ENCODE measurements around the gene SCP2. TPM values are rescaled to one million over a fixed set of nuclear protein-coding genes. Genes with fewer than 3 reads are reported as not detected.

The SCP2 gene
- total RNA-seq, 1 experiment from 2014 or later, result 97.5 TPM

- intact Hi-C loops (cut with micrococcal nuclease), result no loop called here
- ATAC-seq (no peak), DNase-seq (no peak)
- no peak overlapping the region for H3K4me2 ChIP-seq (ENCODE audit: low read length)
- no peak overlapping the region for H2AFZ ChIP-seq (ENCODE audit: low read length)
- CTCF ChIA-PET, result no interaction called here
- no peaks in the 10 kb centered on the region for H4K20me1 ChIP-seq (ENCODE audit: low read length)
- no peaks in the 10 kb centered on the region for H3K9me3 ChIP-seq (ENCODE audit: low read length)
- no TSS peak for BruUV-seq (replicated peaks)
- H3K36me3 ChIP-seq (ENCODE audit: low read depth, low read length), result no peaks in the 10 kb centered on the region
- H3K27ac ChIP-seq (ENCODE audit: low read length), result no peak overlapping the region
- H3K4me1 ChIP-seq (ENCODE audit: insufficient read depth, low read length), result peaks cover 17% of the 10 kb centered on the region
- H3K79me2 ChIP-seq (ENCODE audit: low read length), result no peaks in the 10 kb centered on the region
- H3K27me3 ChIP-seq (ENCODE audit: low read length), result no peaks in the 10 kb centered on the region
- H3K9ac ChIP-seq (ENCODE audit: low read length), result no peak overlapping the region
- no peaks in the 10 kb centered on the region for H3F3A ChIP-seq (ENCODE audit: low read length, unreplicated experiment)
- no peak overlapping the region for H3K4me3 ChIP-seq (ENCODE audit: low read length)
- TF ChIP-seq CTCF (conservative IDR thresholded peaks at IDR 0.05; ENCODE audit: low read depth, low read length) (no peak), EZH2phosphoT487 (IDR thresholded peaks at IDR 0.05; ENCODE audit: borderline replicate concordance, low read length) (no peak), EZH2 (IDR thresholded peaks at IDR 0.05; ENCODE audit: low read length, unreplicated experiment) (no peak)
- POLR2A ChIA-PET (ENCODE audit: unreplicated experiment), result no interaction called here
- no peaks in the 10 kb centered on the region for H3K9me2 ChIP-seq (replicated peaks; ENCODE audit: low read length)
Measured at GRCh38 chr1:53080769-53081168, 153.7 kb downstream of the SCP2 start.

DNA sequence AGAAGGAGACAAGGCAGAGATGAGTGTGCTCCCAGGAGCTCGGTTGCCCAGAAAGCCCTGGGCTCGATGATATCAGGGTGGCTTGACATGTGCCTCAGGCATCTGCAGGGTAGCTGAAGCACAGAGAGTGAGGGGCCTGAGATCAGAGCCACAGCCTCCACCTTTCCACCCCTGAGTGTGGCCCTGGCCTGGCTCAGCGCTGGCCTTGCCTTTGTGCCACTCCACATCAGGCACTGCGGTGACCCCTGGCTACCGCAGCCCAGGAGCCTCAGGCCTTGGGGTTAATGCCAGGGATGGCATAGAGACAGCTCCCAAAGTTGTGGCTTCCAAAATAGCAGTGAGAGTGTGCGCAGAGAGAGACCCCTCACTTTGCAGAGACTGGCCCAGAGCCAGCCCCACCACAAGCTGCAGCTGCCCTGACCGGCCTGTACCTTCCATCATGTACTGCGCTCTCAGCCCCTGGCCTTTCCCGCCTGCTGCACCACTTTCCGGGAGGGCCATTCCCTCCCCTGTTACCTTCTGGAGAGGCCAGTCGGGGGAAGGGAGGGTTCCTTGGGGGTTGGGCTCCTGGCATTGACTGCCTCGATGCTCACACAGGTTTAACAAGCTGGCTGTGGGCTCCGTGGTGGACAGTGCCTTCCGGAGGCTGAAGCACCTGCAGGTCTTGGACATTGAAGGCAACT is 154.4 kb downstream of the SCP2 start:
- BruUV-seq (replicated peaks), result no TSS peak
- Histone ChIP-seq H4K20me1 (ENCODE audit: low read length) (no peaks in the 10 kb centered on the region), H3K9ac (ENCODE audit: low read length) (no peak overlapping the region), H3K27ac (ENCODE audit: low read length) (no peak overlapping the region), H3K79me2 (ENCODE audit: low read length) (no peaks in the 10 kb centered on the region), H3K27me3 (ENCODE audit: low read length) (no peaks in the 10 kb centered on the region), H3F3A (ENCODE audit: low read length, unreplicated experiment) (no peaks in the 10 kb centered on the region), H3K4me3 (ENCODE audit: low read length) (no peak overlapping the region), H3K9me2 (replicated peaks; ENCODE audit: low read length) (no peaks in the 10 kb centered on the region), H3K4me1 (ENCODE audit: insufficient read depth, low read length) (peaks cover 17% of the 10 kb centered on the region), H3K4me2 (ENCODE audit: low read length) (no peak overlapping the region), H3K9me3 (ENCODE audit: low read length) (no peaks in the 10 kb centered on the region), H2AFZ (ENCODE audit: low read length) (no peak overlapping the region), H3K36me3 (ENCODE audit: low read depth, low read length) (no peaks in the 10 kb centered on the region)
- DNase-seq (no peak), ATAC-seq (no peak)
- ChIA-PET CTCF (no interaction called here), POLR2A (ENCODE audit: unreplicated experiment) (no interaction called here)
- intact Hi-C loops (cut with micrococcal nuclease), result no loop called here
- no peak for TF ChIP-seq EZH2 (IDR thresholded peaks at IDR 0.05; ENCODE audit: low read length, unreplicated experiment)
- TF ChIP-seq EZH2phosphoT487 (IDR thresholded peaks at IDR 0.05; ENCODE audit: borderline replicate concordance, low read length), result no peak
- no peak for TF ChIP-seq CTCF (conservative IDR thresholded peaks at IDR 0.05; ENCODE audit: low read depth, low read length)

DNA sequence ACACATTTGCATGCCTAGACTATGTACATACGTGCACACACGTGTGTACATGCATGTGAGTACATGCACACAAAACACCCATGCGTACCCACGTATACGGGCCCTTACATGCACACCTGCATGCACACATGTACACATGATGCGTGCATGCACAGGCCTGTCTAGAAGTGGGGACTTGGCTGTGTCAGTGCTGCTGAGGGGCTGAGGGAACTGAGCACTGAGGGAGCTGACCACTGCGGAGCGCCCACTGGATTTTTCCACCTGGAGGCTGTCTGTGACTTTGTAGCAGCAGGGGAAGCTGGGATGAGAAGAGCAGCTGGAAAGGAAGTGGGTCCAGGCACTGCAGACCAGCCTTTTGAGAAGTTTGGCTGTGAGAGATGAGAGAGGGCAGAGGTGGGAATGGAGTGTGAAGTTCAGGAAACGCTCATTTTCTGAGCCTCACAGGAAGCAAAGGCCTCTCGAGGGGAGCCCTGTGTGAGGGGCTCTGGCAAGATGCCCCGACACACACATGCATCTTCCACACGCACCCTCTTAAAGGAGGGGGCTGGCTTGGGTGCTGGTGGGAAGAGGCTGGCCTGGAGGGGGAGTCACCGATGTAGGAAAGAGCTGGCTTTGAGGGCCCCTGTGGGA is 155.9 kb downstream of the SCP2 start:
- no peak overlapping the region for H3K27ac ChIP-seq (ENCODE audit: low read length)
- H3K9ac ChIP-seq (ENCODE audit: low read length), result no peak overlapping the region
- intact Hi-C loops (cut with micrococcal nuclease), result no loop called here
- ChIA-PET CTCF (no interaction called here), POLR2A (ENCODE audit: unreplicated experiment) (no interaction called here)
- peaks cover 17% of the 10 kb centered on the region for H3K4me1 ChIP-seq (ENCODE audit: insufficient read depth, low read length)
- ATAC-seq, result no peak
- no peaks in the 10 kb centered on the region for H4K20me1 ChIP-seq (ENCODE audit: low read length)
- no peak for DNase-seq
- H3K9me3 ChIP-seq (ENCODE audit: low read length), result no peaks in the 10 kb centered on the region
- H3K4me3 ChIP-seq (ENCODE audit: low read length), result no peak overlapping the region
- no peak overlapping the region for H2AFZ ChIP-seq (ENCODE audit: low read length)
- H3K9me2 ChIP-seq (replicated peaks; ENCODE audit: low read length), result no peaks in the 10 kb centered on the region
- TF ChIP-seq CTCF (conservative IDR thresholded peaks at IDR 0.05; ENCODE audit: low read depth, low read length) (no peak), EZH2phosphoT487 (IDR thresholded peaks at IDR 0.05; ENCODE audit: borderline replicate concordance, low read length) (no peak), EZH2 (IDR thresholded peaks at IDR 0.05; ENCODE audit: low read length, unreplicated experiment) (no peak)
- no peak overlapping the region for H3K4me2 ChIP-seq (ENCODE audit: low read length)
- no peaks in the 10 kb centered on the region for H3K79me2 ChIP-seq (ENCODE audit: low read length)
- no peaks in the 10 kb centered on the region for H3F3A ChIP-seq (ENCODE audit: low read length, unreplicated experiment)
- no peaks in the 10 kb centered on the region for H3K27me3 ChIP-seq (ENCODE audit: low read length)
- H3K36me3 ChIP-seq (ENCODE audit: low read depth, low read length), result no peaks in the 10 kb centered on the region
- no TSS peak for BruUV-seq (replicated peaks)

All from PC-3 (cell line).